IPS-18a (cell line): ENCODE results near the gene BMERB1.

ENCODE experiments used
- H3K27ac ChIP-seq: one replicate; pipeline ENCODE4 v1.5.1; 2013; ENCODE audit warnings: low read length
- H3K27me3 ChIP-seq: one replicate; pipeline ENCODE4 v1.6.1; 2013; ENCODE audit warnings: mild to moderate bottlenecking, low read length; ENCODE audit not compliant: control insufficient read depth, insufficient read depth
- H3K36me3 ChIP-seq: one replicate; pipeline ENCODE4 v1.6.1; 2013; ENCODE audit warnings: low read depth, low read length; ENCODE audit not compliant: control insufficient read depth
- H3K4me1 ChIP-seq: one replicate; pipeline ENCODE4 v1.6.1; 2013; ENCODE audit warnings: low read depth, low read length; ENCODE audit not compliant: control insufficient read depth
- H3K4me3 ChIP-seq: one replicate; pipeline ENCODE4 v1.5.1; 2013; ENCODE audit warnings: low read length
- H3K9ac ChIP-seq: one replicate; pipeline ENCODE4 v1.6.1; 2013; ENCODE audit warnings: mild to moderate bottlenecking, low read length, moderate library complexity
- H3K9me3 ChIP-seq: one replicate; pipeline ENCODE4 v1.6.1; 2013; ENCODE audit warnings: low read depth, low read length; ENCODE audit not compliant: control insufficient read depth

Gene BMERB1

DNA sequence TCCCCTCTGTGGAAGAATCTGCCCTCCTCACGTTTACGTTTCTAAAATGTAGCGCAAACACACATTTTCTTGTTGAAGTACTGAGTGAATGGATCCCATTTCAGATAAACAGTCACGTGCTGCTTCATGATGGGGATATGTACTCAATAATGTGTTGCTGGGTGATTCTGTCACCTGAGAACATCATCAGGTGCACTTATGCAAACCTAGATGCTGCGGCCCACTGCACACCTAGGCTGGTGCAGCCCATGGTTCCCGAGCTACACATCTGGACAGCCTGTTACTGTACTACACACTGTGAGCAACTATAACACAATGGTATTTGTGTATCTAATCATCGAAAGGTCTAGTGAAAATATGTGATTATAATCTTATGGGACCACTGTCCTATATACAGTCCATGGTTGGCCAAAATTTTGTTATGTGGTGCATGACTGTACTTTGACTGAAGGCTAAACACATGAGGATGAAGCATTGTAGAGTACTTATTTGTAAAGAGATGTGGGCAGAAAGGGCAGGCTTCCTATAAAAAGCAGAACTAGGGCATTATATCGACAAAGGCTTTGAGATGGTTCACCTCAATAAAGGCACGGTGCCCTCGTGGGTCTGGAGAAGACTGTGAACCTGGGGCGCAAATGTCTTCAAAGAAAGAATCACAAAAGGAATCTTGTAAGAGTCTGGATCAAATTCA is 182.2 kb downstream of the BMERB1 start:
- H3K9me3 ChIP-seq = no peaks in the 10 kb centered on the region
- no peak overlapping the region for H3K4me3 ChIP-seq
- H3K36me3 ChIP-seq = peaks cover 60% of the 10 kb centered on the region
- no peaks in the 10 kb centered on the region for H3K4me1 ChIP-seq
- no peaks in the 10 kb centered on the region for H3K27me3 ChIP-seq
- no peak overlapping the region for H3K9ac ChIP-seq
- H3K27ac ChIP-seq = no peak overlapping the region

DNA sequence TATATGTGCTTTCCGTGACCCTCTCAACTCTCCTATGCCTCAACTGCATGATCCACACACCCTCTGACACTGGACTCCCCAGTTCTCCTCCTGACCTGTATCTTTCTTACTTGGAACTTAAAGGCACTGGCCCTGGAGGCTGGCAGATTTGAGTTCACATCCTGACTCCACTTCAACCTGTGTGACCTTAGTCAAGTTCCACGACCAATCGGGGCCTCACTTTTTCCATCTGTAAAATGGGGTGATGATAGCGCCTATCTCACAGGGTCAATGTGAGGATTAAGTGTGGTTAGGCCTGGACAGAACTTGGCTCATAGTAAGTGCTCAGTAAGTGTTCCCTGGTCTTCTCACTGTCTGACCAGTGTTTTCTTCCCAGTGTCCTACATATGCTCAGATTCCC is 183.5 kb downstream of the BMERB1 start:
- Histone ChIP-seq H3K4me3 (no peak overlapping the region), H3K27me3 (no peaks in the 10 kb centered on the region), H3K36me3 (peaks cover 54% of the 10 kb centered on the region), H3K9ac (no peak overlapping the region), H3K9me3 (no peaks in the 10 kb centered on the region), H3K4me1 (no peaks in the 10 kb centered on the region), H3K27ac (no peak overlapping the region)

DNA sequence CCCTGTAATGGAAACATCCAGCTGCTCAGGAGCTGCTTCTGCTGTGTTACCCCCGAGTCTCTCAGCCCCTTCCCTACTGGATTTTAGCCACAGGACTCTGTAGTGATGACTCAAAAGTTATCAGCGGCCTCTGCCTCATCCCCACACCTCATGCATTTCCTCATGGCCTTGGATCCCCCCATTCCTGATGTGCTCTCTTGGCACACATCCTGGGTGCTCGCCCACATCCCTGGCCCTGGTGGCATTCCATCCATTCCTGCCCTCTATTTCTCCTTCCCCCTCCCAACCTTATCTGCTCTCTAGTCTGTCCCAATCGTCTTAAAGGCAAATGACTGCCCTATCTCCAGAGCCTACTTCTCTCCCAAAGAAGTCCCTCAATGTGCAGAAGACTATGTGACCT is 184.0 kb downstream of the BMERB1 start:
- no peaks in the 10 kb centered on the region for H3K4me1 ChIP-seq
- peaks cover 54% of the 10 kb centered on the region for H3K36me3 ChIP-seq
- no peaks in the 10 kb centered on the region for H3K27me3 ChIP-seq
- no peak overlapping the region for H3K4me3 ChIP-seq
- H3K9me3 ChIP-seq = no peaks in the 10 kb centered on the region
- H3K27ac ChIP-seq = no peak overlapping the region
- H3K9ac ChIP-seq = no peak overlapping the region

DNA sequence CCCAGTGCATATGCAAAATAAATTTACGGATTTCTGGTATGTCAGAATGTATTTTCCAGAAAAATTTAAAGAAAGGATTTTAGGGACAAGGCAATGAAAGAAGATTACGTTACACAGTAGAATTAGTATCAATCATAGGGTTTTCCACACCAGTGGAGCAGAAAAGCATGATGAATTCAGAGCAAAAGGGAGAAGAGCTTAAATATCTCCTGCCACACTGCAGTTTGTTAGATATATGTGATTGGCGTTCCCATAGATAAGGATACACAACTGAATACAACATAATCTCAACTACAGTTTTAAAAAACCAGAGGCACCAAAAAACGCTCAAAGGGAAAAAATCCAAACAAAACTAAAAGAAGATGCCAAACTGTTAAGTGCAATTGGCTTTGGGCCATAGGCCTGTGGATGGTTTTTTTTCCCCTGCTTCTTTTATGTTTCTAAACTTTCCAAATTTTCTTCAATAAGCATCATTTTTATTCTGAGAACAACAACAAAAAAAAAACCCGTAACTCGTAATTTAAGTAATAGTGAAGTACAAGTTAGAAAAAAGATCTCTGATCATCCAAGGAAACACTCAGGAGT is 186.3 kb downstream of the BMERB1 start:
- Histone ChIP-seq H3K4me1 (no peaks in the 10 kb centered on the region), H3K27ac (no peak overlapping the region), H3K36me3 (peaks cover 63% of the 10 kb centered on the region), H3K4me3 (no peak overlapping the region), H3K27me3 (no peaks in the 10 kb centered on the region), H3K9ac (no peak overlapping the region), H3K9me3 (no peaks in the 10 kb centered on the region)

DNA sequence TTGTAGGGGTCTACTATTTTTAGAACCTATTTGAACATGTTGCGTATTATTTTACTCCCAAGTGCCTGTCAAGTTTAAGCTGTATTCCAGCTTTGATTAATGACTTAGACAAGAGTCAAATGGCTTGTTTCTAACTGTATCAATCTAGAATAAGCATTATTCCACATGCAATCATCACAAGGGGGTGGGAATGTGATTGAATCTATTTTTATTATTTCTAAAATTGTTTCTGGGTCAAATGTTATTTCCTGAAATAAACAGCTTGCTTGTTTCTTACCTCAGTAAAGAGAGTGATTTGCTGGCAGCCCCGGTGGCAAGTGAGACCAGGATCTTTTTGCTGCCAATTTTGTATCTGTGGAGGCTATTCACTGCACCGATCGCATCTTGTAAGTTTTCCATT is 187.1 kb downstream of the BMERB1 start:
- H3K4me3 ChIP-seq = no peak overlapping the region
- no peak overlapping the region for H3K27ac ChIP-seq
- H3K27me3 ChIP-seq = no peaks in the 10 kb centered on the region
- H3K4me1 ChIP-seq = no peaks in the 10 kb centered on the region
- no peak overlapping the region for H3K9ac ChIP-seq
- peaks cover 57% of the 10 kb centered on the region for H3K36me3 ChIP-seq
- no peaks in the 10 kb centered on the region for H3K9me3 ChIP-seq

DNA sequence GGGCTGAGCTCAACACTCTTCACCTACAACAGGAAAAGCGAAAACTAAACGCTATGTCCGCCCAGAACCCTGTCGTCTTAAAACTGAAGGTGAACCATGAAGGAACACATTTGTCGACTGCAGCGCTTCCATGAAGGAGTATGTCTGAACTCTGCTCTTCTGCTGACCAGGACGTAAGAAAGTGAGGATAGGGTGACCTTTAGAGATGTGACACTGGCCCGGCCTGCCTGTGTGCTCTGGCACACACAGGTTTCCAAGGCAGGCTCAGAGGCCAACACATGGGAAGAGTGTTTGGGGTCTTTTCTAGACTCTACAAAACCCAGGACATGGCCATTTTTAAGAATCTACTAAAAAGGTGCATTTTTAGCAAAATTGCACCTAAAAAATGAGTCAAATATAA is 187.5 kb downstream of the BMERB1 start:
- Histone ChIP-seq H3K4me1 (no peaks in the 10 kb centered on the region), H3K9ac (no peak overlapping the region), H3K9me3 (no peaks in the 10 kb centered on the region), H3K4me3 (no peak overlapping the region), H3K36me3 (peaks cover 52% of the 10 kb centered on the region), H3K27me3 (no peaks in the 10 kb centered on the region), H3K27ac (no peak overlapping the region)

DNA sequence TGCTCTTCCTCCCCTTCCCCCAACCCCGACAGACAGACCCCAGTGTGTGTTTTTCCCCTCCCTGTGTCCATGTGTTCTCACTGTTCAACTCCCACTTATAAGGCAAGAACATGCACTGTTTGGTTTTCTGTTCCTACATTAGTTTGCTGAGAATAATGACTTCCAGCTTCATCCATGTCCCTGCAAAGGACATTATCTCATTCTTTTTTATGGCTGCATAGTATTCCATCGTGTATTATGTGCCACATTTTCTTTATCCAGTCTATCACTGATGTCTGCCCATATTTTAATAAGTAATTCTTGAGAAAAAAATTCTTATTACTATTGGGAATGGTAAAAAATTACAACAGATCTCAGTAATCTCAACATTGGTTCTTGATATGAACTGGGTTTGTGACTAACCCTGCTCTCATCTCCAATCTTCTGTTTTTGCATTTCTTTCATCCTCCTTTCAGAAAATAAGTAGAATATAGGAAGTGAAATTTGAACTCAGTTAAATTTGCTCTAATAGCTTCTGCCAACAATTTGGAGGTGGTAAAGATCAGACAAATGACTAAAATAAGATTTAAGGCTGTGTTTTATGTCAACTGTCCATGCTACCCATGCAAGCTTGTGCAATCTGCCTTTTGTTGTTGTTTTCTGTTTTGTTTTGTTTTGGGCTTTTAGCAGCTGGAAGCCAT is 197.5 kb downstream of the BMERB1 start:
- Histone ChIP-seq H3K4me1 (no peaks in the 10 kb centered on the region), H3K9me3 (no peaks in the 10 kb centered on the region), H3K27ac (no peak overlapping the region), H3K4me3 (no peak overlapping the region), H3K9ac (no peak overlapping the region), H3K27me3 (no peaks in the 10 kb centered on the region), H3K36me3 (peaks cover 57% of the 10 kb centered on the region)

DNA sequence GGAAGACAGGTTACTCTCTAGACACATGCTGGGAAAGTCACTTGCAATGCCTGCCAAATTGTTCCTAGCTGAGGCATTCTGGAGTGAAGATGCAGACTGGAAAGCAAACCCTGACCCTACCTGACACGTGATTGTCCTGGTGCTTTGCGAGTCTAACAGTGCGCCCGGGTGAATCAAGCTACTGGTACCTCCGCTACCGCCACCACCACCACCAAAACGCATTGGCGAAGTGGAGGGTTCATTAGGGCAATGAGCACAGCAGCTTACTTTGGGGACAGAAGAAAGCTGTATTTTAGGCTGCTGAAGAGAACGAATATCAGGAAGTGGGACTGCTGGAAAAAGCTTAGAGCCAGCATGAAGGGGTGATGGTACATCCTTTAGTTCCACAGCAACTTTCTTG is 201.5 kb downstream of the BMERB1 start:
- no peak overlapping the region for H3K27ac ChIP-seq
- H3K4me3 ChIP-seq = no peak overlapping the region
- no peaks in the 10 kb centered on the region for H3K9me3 ChIP-seq
- no peaks in the 10 kb centered on the region for H3K27me3 ChIP-seq
- no peaks in the 10 kb centered on the region for H3K4me1 ChIP-seq
- H3K36me3 ChIP-seq = peaks cover 66% of the 10 kb centered on the region
- no peak overlapping the region for H3K9ac ChIP-seq

DNA sequence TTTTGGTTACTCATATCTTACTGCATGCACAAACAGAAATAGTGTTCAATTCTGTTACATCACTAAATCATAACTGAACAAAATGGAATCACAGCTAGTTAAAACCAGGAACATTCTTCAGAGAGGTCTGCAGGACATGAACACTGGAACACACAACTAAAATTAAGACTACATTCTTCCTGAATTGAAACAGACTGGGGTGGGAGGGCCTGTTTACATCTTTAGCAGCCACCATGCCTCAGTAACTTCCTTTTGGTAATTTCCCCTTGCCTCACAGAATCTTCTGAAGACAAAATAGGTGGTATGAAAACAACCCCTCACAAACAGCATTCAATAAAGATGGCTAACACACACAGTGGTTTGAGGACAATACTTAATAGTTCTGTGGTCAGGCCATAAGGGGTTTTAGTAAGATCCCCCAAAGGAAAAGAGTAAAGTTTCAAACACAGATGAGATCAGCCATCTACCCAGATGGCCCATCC is 202.0 kb downstream of the BMERB1 start:
- Histone ChIP-seq H3K9me3 (no peaks in the 10 kb centered on the region), H3K27me3 (no peaks in the 10 kb centered on the region), H3K4me3 (no peak overlapping the region), H3K4me1 (no peaks in the 10 kb centered on the region), H3K9ac (no peak overlapping the region), H3K36me3 (peaks cover 64% of the 10 kb centered on the region), H3K27ac (no peak overlapping the region)
